GM12873 (cell line): ENCODE results near the gene AFMID.

Experiments used
- CTCF ChIP-seq: IDR thresholded peaks from 2 replicates; pipeline ENCODE4 v1.5.1; 2012; ENCODE audit warnings: low read depth, mild to moderate bottlenecking, moderate library complexity, low read length, control low read depth; ENCODE audit not compliant: insufficient read depth; ENCODE audit errors: missing control alignments

Gene AFMID

DNA sequence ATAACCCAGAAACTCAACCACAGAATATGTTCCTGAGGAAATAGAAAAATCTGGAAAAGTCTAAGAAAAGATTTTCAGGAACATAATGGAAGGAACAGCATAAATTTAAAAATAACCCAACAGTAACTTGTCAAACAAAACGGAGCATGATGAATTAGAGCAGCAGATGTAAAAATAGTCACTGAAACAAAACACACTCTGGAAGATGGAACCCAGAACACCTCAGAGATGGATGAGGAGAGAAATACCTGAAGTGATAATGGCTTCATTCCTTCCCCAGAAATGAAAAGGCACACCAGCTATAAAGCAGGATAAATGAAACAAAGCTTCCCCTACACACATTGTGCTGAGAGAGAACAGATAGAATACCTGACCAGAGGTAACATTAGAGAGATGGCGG lies 6.7 kb upstream of the AFMID start:
- no peak for TF ChIP-seq CTCF

DNA sequence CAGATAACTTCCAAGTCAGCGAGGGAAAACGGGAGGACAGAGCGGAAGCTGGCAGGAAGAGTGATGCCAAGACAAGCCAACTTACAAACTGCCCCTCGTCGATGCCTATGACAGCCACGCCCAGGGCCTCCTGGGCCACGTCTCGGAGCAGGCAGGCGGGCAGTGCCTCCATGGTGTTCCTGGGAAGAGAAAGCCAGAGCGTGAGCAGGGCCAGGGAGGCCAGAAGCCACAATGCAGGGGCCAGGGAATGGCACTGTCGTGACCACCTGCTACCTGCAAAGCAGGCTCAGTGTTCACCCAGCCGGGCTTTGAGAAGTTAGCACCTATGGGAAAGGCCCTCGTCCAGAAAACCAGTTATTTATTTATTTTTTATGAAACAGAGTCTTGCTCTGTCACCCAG lies 4.7 kb upstream of the AFMID start:
- no peak for TF ChIP-seq CTCF

DNA sequence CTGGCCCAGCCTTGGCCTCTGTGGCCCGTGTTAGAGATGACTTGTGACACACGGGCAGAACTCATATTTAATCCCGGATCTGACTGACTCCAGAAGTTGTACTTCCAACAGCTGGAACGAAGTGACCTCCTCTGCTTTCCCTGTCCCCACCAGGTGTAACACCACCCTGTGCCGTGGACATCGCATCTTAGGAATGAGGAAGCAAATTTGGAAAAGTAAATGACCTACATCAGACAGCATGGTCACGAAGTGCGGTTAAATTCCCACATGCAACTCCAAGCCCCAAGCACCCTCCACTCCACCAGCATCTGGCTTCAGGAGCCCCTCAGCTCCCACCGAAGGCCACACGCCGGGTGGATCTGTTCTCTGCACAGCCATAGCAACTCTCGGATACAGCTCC lies 3.2 kb upstream of the AFMID start:
- no peak for TF ChIP-seq CTCF

GRCh38 chr17:78184351-78184750 lies 2.8 kb upstream of the AFMID start:
- TF ChIP-seq CTCF, result no peak

DNA sequence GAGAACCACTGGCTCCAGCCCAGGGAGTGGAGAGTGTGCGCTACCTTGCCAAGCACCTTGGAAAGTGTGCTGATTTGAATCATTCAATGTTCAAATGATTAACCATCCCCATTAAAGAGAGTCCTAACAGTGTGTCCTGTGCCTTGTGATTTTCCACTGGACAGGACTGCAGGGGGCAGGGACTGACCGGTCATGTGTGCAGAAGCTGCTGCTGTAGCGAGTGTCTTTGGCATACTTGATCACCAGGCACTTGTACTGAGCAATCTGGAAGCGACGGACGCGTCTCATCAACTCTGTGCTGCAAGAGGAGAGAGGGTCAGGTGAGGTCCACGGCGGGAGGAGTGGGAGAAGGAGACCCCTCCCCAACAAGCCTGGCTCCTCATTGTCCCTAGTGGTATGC lies 2.3 kb upstream of the AFMID start:
- no peak for TF ChIP-seq CTCF

GRCh38 chr17:78185981-78186691 lies 1.0 kb upstream of the AFMID start:
- TF ChIP-seq CTCF, result peak; percentile 11

DNA sequence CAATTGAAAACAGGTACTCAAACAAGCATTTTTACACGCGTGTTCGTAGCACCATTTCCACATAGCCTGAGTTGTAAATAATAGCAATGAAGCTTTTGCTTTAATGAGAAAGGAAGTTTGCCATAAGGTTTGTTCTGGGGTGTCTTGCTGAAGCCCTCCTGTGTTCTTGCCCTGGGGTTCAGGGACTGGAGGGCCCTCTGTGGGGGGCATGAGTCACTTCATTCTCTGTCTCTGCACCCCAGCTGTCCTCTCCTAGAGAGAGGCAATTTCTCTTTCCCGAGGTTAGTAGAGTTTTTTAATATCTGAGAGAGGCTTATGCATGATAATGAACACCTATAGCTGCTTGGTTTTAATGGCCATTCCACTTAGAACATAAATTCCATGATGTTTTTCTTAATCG lies 9.6 kb downstream of the AFMID start:
- TF ChIP-seq CTCF, result no peak
